GM12874 (cell line): ENCODE data around the gene ADAMTS17.

Experiments used
- CTCF ChIP-seq: IDR thresholded peaks from 2 replicates; pipeline ENCODE4 v1.5.1; 2011; ENCODE audit warnings: low read depth, mild to moderate bottlenecking, control low read depth, low read length, moderate library complexity; ENCODE audit not compliant: insufficient read depth

Gene ADAMTS17

GRCh38 chr15:100112061-100112420 is 229.7 kb downstream of the ADAMTS17 start:
- no peak for TF ChIP-seq CTCF

- no peak for TF ChIP-seq CTCF
Observed at GRCh38 chr15:100111125-100112060, 230.4 kb downstream of the ADAMTS17 start.

- no peak for TF ChIP-seq CTCF
Observed at GRCh38 chr15:100109486-100110035, 232.2 kb downstream of the ADAMTS17 start.

- no peak for TF ChIP-seq CTCF
Observed at GRCh38 chr15:100108846-100109245, 232.9 kb downstream of the ADAMTS17 start.

GRCh38 chr15:100108346-100108745 is 233.4 kb downstream of the ADAMTS17 start:
- no peak for TF ChIP-seq CTCF

- no peak for TF ChIP-seq CTCF
Observed at GRCh38 chr15:100107606-100108225, 234.1 kb downstream of the ADAMTS17 start.

GRCh38 chr15:100107151-100107550 is 234.6 kb downstream of the ADAMTS17 start:
- no peak for TF ChIP-seq CTCF
